Occipital lobe (tissue), 2 donors: Measurements from ENCODE around the gene PER1. TPM values are rescaled to one million over a fixed set of nuclear protein-coding genes. Genes with fewer than 3 reads are reported as not detected.

Experiments
- DNase-seq: peaks from one replicate; lab custom pipeline; 2025; lab: John Stamatoyannopoulos, UW
- total RNA-seq: library from RNA; depleted of rRNA; stranded (reverse); fragments of >200 nt; gene quantifications from one replicate; pipeline ENCODE4 v1.2.3, GENCODE V29; 2014

The PER1 gene
- total RNA-seq, 1 donor from 2014 or later: 7.8 TPM

- DNase-seq: no peak
Observed at GRCh38 chr17:8100763-8101162, 51.4 kb downstream of the PER1 start.

- no peak for DNase-seq
Observed at GRCh38 chr17:8100111-8100510, 52.1 kb downstream of the PER1 start.

- no peak for DNase-seq
Observed at GRCh38 chr17:8096541-8096940, 55.7 kb downstream of the PER1 start.

- no peak for DNase-seq
Observed at GRCh38 chr17:8095361-8095760, 56.8 kb downstream of the PER1 start.

GRCh38 chr17:8091033-8091687 is 61.0 kb downstream of the PER1 start:
- no peak for DNase-seq

Other genes starting within 250 kb of the PER1 start
- 7.3 TPM for gene RNF227, start 236.1 kb downstream of the PER1 start, total RNA-seq
- 2.7 TPM for gene KCNAB3, start 222.5 kb downstream of the PER1 start, total RNA-seq
- gene TRAPPC1, start 220.5 kb downstream of the PER1 start, total RNA-seq: 22.3 TPM
- gene CNTROB, start 220.2 kb downstream of the PER1 start, total RNA-seq: 23.4 TPM
- 0.16 TPM for gene GUCY2D, start 149.8 kb downstream of the PER1 start, total RNA-seq
- gene ALOX15B, start 113.3 kb downstream of the PER1 start, total RNA-seq: 0.16 TPM
- gene ALOX12B, start 64.7 kb downstream of the PER1 start, total RNA-seq: 1.4 TPM
- gene ALOXE3, start 33.9 kb downstream of the PER1 start, total RNA-seq: 0.47 TPM
- 0.31 TPM for gene HES7, start 28.3 kb downstream of the PER1 start, total RNA-seq
- gene VAMP2, start 10.5 kb upstream of the PER1 start, total RNA-seq: 27.9 TPM
- gene TMEM107, start 24.0 kb upstream of the PER1 start, total RNA-seq: 35.9 TPM
- gene BORCS6, start 37.8 kb upstream of the PER1 start, total RNA-seq: 4.8 TPM
- gene AURKB, start 58.2 kb upstream of the PER1 start, total RNA-seq: 2.7 TPM
- 12.2 TPM for gene CTC1, start 95.7 kb upstream of the PER1 start, total RNA-seq
- gene PFAS, start 96.9 kb upstream of the PER1 start, total RNA-seq: 20.0 TPM
- 3.7 TPM for gene RANGRF, start 136.3 kb upstream of the PER1 start, total RNA-seq
- gene SLC25A35, start 143.0 kb upstream of the PER1 start, total RNA-seq: 0.31 TPM
- 0.47 TPM for gene ARHGEF15, start 157.8 kb upstream of the PER1 start, total RNA-seq
- not detected for gene ODF4, start 187.4 kb upstream of the PER1 start, total RNA-seq
- gene RPL26, start 230.8 kb upstream of the PER1 start, total RNA-seq: 3,834 TPM
- gene RNF222, start 245.4 kb upstream of the PER1 start, total RNA-seq: not detected